HG03139 (cell line): ENCODE results near the gene LDLRAD2.

ENCODE experiments used
- ATAC-seq: cut with Tn5 transposase; IDR thresholded peaks from one replicate; pipeline ENCODE4 v1.9.1; 2021; ENCODE audit not compliant: unreplicated experiment

The LDLRAD2 gene

DNA sequence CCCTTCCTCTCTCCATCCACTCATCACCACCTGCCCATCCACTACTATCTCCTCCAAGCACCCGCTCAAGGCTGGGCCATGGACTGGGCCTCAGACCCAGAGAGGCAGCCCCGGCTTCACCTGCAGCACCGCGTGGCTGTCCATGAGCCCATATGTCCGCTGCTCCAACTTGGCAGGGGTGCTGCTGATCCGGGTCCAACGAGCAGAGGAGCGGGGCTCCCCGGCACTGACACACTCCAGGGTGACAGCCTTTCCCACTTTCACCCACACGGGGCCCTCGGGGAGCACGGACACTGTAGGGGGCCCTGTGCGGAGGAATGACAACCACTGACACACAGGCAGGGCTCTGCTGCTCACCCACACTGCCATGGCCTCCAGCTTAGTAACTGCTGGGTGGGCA lies 28.9 kb downstream of the LDLRAD2 start:
- ATAC-seq = no peak

DNA sequence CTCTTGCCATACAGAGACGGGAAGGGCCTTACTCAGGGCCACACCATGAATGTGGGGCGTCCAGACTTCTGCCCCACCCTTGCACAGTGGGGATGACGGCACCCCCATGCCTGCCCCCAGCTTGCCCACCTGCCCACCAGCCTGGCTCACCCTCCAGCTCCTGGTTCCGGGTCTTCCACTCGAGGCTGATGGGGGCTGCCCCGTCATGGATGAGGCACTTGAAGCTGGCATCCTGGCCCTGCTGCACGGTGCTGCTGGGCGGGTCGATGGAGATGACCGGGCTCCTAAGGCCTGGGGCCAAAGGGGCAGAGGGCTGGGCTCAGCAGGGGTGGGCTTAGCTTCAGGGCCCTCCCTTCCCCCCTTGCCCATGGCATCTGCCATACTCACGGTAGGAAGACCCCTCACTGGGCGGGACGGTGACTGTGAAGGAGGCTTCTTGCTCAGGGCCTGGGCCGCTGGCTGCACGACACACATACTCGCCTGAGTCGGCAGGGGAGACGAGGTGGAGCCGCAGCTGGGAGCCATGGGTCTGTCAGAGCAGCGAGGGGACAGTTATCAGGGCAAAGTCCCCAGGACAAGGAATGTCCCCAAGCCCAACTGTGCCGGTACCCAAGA lies 29.9 kb downstream of the LDLRAD2 start:
- ATAC-seq = no peak

DNA sequence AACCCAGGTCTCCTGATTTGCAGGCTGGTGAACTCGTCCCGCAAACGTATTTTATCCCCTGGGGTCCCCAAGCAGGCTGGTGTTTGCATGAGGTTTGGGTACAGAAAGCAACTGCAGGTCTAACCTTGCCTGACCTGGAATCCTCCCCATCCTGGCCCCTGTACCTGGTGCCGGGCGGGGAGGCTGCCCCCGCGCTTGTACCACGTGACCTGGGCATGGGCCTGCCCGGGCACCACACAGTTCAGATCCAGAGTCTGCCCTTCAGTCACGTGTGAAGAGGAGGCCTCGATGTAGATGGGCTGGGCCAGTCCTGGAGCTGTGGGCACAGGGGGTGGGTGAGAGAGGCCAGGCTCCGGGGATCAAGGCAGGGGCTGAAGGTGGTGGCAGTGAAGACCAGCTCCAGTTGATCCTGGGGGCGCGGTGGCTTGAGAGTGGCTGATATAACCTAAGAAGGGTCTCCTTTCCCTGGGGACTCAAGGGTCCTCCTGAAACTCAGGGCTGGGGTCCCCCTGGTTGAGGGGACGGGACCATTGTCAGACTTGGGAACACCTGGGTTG lies 30.6 kb downstream of the LDLRAD2 start:
- ATAC-seq = no peak

DNA sequence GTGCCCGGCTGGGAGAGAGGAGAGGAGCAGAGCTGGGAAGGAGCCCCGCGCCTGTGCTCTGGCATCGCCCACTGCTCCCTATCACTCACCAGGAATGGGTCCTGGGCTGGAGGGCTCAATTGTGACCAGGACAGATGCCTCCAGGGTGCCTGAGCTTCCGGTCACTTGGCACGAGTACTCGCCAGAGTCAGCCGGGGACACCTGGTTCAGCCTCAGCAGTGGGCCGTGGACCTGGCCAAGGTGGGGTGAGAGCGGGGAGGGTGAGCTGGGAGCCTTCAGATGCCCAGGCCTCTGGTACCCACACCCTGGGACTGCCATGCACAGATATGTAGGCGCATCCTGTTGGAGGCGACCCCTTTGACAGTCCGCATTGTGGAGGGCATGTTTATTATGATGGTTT lies 31.1 kb downstream of the LDLRAD2 start:
- no peak for ATAC-seq

DNA sequence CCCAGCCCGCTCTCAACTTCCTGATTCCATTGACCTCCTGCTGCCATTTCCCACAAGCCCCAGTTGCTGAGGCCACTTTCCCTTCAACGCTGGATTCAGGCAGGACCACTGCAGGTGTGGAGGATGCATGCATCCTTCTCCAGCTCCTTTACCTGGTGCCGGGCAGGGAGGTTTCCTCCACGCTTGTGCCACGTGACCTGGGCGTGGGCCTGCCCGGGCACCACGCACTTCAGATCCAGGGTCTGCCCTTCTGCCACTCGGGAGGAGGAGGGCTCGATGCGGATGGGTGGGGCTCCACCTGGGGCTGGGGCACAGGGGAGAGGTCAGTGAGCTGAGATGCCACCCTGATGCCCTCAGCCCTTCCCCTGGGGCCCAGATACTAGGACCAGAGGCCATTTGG lies 31.9 kb downstream of the LDLRAD2 start:
- no peak for ATAC-seq

DNA sequence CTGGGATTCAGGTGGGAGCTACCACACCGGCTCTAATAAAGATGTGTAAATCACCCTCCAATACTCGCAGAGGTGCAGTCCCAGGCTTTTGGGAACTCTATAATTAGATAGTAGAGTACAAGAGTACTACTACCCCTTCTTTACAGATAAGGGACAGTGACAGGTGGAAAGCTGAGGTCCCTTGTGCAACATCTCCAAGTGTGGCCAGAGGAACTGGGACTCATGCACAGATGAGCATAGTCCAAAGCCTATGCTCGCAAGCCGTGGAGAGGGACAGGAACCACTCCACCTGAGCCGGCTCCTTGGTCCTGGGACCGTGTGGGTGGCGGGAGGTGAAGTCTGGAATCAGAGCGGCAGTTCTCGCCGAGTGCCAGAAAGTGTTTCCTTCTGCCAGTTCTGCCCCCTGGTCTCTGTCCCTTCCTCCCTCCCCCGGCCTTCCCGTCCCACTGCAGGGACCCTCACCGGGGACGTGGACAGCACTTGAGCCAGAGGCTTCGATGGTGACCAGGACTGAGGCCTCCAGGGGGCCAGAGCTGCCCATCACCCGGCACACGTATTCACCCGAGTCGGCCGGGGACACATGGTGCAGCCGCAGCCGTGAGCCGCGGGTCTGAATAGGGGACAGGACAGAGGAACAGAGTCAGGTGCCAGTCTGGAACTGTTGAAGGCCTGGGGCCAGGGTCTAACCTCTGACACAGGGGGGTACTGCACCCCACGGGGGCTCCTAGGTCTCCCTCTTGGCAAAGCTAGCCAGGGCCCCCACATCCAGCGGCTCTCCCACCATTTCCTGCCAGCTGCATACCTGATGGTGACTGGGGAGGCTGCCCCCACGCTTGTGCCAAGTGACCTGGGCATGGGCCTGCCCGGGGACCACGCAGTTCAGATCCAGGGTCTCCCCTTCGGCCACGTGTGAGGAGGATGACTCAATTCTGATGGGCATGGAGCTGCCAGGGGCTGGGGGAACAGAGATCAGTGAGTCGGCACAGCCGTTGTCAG lies 33.9 kb downstream of the LDLRAD2 start:
- ATAC-seq = no peak

DNA sequence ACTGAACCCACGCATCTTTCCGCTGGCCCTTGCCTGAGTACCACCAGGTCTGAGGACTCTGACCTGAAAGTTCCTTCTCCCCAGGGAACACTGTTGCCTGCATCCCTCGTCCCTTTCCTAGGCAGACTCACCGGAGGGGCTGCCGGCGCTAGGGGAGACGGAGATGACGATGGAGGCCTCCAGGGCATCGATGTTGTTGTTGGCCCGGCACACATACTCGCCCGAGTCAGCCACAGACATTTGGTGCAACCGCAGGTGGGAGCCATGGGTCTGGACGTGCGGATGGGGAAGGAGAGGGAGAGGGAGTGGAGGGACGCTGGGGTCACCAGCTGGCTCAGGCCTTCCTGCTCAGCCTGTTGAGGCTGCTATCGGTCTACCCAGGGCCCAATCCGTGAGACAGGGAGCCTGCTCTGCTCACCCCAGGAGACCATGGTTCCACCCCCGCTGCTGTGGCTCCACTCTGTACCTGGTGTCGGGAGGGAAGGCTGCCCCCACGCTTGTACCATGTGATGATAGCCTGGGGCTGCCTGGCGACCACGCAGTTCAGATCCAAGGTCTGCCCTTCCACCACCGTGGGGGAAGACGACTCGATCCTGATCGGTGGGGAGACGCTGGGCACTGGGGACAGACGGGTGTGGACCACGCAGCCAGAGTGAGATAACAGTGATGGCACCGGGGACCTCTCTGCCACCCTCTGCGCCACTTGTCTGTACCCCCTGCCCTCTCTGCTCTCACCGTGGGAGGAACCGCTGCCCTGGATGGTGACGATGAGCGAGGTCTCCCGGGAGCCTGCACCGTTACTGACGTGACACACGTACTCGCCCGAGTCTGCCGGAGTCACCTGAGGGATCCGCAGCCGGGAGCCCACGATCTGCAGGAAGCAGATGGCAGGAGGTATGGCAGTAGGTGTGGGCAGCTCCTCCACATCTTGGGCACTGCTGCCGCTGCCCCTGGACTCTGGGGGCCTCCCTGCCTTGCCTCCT lies 35.4 kb downstream of the LDLRAD2 start:
- ATAC-seq = no peak

DNA sequence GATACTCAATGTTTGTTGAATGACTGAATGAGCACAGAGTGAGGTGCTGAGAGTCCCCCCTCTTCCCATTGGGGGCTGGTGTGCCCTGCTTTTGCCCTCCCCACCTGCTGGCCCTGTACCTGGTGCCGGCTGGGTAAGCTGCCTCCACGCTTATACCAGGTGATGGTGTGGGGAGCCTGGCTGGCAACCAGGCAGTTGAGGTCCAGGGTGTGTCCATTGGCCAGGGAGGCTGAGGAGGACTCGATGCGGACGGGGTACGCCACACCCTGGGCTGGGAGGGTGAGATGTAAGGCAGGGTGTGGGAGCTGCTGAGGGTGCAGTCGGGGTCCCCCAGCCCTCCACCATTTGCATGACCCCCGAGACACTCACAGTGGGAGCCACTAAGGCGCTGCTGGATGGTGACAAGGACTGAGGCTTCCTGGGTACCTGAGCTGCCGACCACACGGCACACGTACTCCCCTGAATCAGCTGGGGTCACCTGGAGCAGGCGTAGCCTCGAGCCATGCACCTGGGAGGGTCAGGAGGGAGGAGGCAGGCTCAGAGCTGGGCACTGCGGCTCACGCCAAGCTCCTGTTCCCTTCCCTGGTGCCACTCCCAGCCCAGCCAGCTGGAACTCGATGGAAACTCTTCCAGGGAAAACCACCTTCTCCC lies 36.6 kb downstream of the LDLRAD2 start:
- no peak for ATAC-seq

DNA sequence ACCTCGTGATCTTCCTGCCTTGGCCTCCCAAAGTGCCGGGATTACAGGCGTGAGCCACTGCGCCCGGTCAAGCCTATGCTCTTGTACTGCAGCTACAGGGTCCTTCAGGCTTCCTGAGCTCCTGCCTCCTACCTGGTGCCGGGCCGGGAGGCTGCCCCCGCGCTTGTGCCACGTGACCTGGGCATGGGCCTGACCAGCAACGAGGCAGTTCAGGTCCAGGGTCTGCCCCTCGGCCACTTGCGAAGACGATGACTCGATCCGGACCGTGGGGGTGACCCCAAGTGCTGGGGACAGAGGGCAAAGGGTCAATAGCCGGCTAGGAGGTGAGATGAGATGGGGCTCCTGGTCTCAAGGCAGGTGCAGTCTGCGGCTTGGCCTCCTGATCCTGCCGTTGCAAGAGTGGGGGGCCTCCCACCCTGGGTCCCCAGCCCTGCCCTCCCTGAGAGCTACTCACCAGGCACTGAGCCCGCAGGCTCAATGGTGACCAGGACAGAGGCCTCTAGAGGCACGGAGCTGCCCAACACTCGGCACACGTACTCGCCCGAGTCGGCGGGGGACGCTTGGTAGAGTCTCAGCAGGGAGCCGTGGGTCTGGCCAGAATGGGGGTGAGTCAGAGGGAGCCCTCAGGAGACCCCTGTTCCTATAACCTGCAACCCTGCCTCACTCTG lies 38.0 kb downstream of the LDLRAD2 start:
- no peak for ATAC-seq

DNA sequence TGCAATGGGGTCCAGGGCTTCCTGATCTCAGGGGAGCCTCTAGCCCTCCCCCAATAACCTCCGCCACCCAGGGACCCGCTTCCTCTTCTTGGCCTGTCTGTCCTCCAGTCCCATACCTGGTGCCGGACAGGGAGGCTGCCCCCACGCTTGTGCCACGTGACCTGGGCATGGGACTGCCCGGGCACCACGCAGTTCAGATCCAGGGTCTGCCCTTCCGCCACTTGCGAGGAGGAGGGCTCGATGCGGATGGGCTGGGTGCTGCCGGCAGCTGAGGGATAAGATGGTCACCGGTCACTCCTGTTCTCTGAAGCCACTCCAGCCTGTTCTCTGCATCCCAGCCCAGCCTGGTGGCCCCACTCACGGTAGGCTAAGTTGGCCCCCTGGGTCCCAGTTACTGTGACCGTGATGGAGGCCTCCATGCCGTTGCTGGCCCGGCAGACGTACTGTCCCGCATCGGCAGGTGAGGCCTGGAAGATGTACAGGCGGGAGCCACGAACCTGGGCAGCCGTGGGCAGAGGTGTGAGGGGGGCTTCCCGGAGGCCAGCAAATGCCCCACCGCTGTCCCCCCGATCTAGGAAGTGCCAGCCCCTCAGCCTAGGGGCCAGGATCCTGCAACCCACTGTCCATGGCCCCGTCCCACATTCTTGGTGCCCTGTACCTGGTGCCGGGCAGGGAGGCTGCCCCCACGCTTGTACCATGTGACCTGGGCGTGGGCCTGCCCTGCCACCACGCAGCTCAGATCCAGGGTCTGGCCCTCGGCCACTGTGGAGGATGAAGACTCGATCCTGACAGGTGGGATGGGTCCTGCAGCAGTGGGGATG lies 39.6 kb downstream of the LDLRAD2 start:
- no peak for ATAC-seq

DNA sequence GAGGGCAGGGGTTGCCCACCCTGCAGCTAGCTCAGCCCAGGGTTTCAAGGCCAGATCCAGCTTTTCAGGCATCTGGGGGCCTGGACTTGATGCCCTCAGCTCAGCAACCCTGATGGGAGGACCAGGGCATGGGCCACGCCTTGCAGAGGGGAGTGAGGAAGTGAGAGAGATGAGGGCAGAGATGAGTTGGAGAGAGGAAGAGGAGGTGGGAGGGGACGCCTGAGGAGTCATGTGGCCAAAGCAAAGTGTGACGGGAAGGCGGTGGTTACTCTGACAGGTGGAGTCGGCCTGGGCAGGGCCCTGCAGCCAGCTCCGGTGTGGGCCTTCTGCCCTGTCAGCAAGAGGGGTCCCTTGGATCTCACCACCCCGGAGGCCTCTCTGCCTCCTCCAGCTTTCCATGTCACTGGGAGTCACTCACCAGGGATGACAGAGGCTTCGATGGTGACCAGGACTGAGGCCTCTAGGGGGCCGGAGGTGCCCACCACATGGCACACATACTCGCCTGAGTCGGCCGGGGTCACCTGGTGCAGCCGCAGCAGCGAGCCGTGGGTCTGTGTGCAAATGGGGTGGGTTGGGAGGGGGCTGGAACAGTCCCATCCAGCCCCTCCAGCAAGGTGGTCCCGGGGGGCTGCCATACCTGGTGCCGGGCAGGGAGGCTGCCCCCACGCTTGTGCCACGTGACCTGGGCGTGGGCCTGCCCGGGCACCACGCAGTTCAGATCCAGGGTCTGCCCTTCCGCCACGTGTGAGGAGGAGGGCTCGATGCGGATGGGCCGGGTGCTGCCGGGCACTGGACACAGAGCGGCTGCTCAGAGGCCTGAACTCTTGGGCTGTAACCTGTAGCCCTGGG lies 40.4 kb downstream of the LDLRAD2 start:
- no peak for ATAC-seq

DNA sequence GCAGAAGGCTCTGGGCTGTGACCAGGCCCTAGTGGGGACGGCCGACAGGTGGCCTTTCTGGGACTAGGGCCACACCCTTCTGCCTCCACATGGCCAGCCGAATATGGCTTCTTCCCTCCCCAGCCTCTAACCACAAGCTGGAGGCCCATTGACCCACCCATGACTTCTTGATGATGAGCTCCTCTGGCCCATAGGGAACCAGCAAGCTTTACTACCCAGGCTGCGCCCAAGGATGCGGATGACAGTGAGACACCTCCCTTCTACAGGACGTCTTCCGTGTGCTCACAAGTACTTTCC lies 41.0 kb downstream of the LDLRAD2 start:
- ATAC-seq = no peak

DNA sequence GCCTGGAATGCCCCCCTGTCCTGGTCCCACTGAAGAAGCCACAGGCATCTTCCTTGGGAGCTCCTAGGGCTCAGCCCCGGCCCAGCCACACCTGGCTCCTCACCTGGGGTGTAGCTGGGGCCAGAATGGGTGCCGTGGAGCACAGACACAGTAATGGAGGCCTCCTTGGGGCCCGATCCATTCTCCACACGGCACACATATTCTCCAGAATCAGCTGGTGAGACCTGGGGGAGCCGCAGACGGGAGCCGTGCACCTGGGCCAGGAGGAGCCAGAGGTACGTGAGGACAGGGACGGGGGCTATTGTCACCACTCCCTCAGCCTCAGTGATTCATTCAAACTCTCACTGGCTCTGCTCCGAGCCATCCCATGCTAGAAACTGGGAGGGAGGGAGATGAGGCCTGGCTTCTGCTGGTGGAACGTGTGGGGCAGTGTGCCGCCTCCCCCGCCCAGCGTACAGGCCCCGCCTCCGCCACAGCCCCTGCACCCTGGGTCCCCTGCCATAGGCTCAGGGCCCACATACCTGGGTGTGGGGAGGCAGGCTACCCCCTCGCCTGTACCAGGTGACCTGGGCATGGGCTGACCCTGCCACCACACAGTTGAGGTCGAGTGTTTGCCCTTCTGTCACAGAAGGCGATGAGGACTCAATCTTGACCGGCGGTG lies 42.2 kb downstream of the LDLRAD2 start:
- ATAC-seq = no peak

DNA sequence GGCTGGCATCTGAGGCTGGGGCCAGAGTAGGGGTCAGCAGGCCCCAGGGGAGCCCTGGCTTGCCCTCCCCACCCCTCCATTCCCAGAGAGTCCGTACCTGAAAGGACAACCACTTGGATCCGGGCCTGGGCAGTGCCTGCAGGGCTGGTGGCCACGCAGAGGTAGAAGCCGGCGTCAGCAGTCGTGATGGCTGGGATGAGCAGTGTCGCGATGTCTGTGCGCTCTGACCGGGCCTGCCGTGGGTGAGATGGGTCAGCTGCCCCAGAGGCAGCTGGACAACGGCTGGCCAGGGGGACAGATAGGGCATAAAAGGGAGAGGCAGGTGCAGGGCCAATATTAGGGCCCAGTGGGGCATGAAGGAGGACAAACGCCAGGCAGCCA lies 42.7 kb downstream of the LDLRAD2 start:
- ATAC-seq = no peak

DNA sequence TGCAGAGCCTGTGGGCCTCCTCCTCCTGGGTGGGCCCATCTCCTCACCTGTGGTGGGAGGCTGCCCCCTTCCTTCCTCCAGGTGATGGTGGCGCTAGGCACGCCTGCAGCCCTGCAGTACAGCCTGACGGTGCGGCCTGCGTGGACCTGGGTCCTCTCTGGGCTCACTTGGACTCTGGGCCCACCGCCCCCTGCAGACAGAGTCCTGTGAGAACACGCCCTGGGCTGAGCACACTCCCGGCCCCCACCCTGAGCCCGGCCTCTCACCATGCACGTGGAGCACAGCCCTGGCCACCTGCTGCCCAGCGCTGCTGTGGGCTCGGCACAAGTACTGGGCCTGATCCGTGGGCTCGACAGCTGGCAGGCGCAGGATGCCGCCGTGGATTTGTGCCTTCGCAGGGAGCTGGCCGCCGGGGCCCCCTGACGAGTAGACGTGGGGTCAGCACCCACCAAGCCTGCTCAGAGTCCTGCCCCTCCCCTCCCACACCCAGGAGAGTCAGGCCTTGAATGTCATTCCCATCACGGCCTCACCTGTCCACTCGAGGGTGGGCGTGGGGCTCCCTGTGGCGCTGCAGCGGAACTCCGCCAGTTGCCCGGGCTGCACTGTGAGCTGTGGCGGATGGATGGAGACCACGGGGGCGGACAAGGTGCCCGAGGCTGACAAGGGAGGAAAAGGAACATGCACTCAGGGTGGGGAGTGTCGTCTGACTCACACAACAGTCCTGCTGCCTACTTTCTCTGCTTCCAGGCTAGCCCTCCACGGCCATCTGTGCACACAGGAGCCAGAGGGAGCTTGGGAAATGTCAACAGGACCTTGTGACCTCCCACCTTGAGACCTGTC lies 43.4 kb downstream of the LDLRAD2 start:
- ATAC-seq = no peak

DNA sequence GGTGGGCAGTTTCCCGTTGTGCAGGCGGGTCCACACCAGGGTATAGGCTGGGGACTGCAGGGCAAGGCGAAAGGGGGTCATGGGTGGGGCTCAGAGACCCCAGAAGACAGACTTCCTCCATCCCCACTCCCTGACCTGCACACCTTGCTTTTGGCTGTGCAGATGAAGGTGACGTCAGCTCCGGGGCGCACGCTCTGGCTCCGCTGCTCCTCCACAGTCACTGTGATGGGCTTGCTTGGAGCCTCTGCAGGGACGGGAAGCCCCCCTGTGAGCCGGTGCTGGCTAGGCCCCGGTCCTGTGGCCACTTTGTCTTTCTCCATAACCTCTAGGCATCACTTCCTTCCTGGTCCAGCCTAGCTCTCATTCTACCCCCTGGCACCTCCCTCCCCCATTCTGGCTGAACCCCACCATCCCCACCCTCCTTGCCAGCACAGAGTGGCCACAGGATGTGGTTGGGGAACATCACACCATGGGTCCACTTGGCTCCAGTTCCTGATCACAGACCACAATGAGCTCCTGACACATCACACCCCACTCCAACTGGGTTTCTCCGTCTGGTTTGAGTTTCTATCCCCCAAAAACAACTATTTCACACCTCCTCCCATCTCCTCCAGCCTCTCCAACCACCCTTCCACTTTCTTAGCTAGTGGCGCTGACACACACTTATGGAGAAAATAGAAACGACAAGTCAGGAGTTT lies 45.2 kb downstream of the LDLRAD2 start:
- ATAC-seq = no peak
